ENCODE results near the gene BRAF. TPM values are rescaled to one million over a fixed set of nuclear protein-coding genes. Genes with fewer than 3 reads are reported as not detected.
"Not testable (repeated sequence)": the region's sequence is repeated elsewhere in the genome, so short reads cannot be mapped to it uniquely, and the experiment has no call there.

The BRAF gene
- total RNA-seq, 2 donors from 2014 or later: 35.7 to 42.2 TPM

GRCh38 chr7:140927351-140927750, 2.6 kb upstream of the BRAF start:
- Mint-ChIP-seq H3K9me3 (no peaks in the 10 kb centered on the region), H3K4me3 (no peak overlapping the region), H3K36me3 (no peaks in the 10 kb centered on the region), H3K4me1 (ENCODE audit: low read depth in 2 of 2) (peaks cover 5 to 6% of the 10 kb centered on the region in 2 donors), H3K27me3 (peaks cover 17 to 21% of the 10 kb centered on the region in 2 donors), H3K27ac (no peak overlapping the region)
- no peak for DNase-seq (ENCODE audit: low spot score)
- ATAC-seq: no peak

DNA sequence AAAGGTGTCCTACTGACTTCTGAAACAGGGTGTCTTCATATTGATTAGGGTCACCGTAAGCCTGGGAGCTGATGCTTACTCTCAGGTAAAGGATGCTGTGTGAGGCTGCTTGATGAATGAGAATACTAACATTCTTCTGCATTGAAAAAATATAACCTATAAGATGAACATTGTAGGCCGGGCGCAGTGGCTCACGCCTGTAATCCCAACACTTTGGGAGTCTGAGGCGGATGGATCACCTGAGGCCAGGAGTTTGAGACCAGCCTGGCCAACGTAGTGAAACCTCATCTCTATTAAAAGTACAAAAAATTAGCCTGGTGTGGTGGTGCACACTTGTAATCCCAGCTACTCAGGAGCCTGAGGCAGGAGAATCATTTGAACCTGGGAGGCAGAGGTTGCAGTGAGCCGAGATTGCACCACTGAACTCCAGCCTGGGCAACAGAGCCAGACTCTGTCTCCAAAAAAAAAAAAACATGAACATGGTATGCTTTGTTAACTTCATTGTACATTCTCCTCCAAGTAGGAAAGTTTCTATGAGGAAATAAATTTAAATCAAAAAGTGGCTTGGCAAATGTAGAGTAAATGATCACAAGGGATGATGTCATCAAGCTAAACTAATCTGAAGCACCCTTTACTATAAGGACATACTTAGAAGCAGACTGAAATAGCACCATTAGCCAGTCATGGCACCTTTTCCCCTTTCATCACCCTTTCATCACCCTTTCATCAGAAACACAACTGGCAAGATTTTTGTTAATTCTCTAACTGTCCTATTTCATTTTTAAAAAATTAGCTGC, 1.5 kb upstream of the BRAF start:
- H3K4me1 Mint-ChIP-seq (ENCODE audit: low read depth in 2 of 2): peaks cover 5 to 6% of the 10 kb centered on the region in 2 donors
- no peak overlapping the region for H3K4me3 Mint-ChIP-seq
- DNase-seq (ENCODE audit: low spot score): no peak
- ATAC-seq: no peak
- no peaks in the 10 kb centered on the region for H3K36me3 Mint-ChIP-seq
- H3K27ac Mint-ChIP-seq: peak overlapping the region in 1 of 2 donors; percentile 16
- peaks cover 14 to 20% of the 10 kb centered on the region in 2 donors for H3K27me3 Mint-ChIP-seq
- no peaks in the 10 kb centered on the region for H3K9me3 Mint-ChIP-seq

DNA sequence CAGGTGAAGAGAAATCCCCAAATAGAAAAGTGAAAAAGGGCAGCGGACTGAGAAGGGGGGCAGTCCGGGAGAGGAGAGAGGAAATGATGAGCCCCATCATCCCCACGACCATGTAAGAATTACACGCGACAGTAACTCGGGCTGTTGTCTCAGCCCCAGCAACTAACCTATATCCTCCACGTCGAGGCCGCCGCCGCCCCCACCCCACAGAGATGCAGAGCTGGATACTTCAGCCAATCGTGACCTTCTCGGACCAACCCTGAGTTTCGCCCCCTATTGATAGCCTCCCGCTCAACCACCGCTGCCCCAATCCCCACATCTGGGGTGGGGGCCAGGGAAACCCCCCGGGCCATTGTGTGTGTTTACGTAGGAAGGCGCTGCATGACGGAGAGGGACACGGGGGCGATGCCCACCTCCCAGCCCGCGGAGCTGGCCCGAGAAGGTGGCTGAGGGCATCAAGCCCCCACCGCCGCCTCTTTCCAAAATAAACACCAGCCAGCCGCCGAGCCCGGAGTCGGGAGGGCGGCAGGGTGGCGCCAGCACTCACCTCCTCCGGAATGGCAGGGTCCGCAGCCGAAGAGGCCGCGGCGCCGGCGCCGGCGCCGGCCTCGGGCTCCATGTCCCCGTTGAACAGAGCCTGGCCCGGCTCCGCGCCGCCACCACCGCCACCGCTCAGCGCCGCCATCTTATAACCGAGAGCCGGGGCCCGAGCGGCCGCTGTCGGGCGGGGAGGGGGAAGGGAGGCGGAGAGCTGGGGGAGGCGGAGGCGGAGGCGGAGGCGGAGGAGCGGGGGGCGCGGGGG, 509 bp downstream of the BRAF start:
- Mint-ChIP-seq H3K4me1 (ENCODE audit: low read depth in 2 of 2) (peaks cover 10 to 19% of the 10 kb centered on the region in 2 donors), H3K9me3 (no peaks in the 10 kb centered on the region), H3K36me3 (no peaks in the 10 kb centered on the region), H3K4me3 (peak overlapping the region; percentile 91), H3K27me3 (peaks cover under 1 to 9% of the 10 kb centered on the region in 2 donors), H3K27ac (no peak overlapping the region)
- ATAC-seq: peak; percentile 85 to 86
- DNase-seq (ENCODE audit: low spot score): peak; percentile 82

DNA sequence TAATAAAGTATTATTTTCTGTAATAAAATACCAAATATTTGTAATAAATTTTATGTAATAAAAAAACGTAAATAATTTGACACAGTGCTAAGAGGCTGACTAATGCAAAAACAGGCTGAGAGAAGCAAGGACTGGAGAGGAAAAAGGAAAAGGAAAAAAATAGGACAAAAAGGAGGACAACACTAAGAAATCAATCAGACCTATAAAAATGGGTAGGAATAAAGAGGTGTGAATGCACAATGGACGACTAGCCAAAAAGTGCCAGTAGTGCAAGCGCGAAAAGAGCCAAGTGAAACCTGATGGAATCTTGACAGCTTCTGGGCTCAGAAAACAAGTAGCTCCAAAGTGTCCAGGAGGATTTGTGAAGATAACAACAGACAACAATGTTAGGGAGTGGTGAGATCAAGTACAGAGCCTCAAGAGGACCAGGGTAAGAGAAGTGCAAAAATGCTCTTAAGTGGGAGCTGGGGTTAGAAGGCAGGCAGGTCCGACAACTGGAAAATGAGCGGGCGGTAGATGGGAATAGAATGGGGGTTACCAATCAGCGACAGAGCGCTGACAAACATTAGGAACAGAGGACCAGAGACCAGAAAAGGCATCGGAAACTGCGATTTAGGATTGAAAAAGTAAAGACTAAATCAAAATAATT, 1.2 kb downstream of the BRAF start:
- H3K9me3 Mint-ChIP-seq: no peaks in the 10 kb centered on the region
- peaks cover 10 to 19% of the 10 kb centered on the region in 2 donors for H3K4me1 Mint-ChIP-seq (ENCODE audit: low read depth in 2 of 2)
- no peak for DNase-seq (ENCODE audit: low spot score)
- H3K27ac Mint-ChIP-seq: no peak overlapping the region
- no peak overlapping the region for H3K4me3 Mint-ChIP-seq
- H3K27me3 Mint-ChIP-seq: peaks cover 0 to 7% of the 10 kb centered on the region in 2 donors
- ATAC-seq: no peak
- no peaks in the 10 kb centered on the region for H3K36me3 Mint-ChIP-seq

- H3K27me3 Mint-ChIP-seq: peaks cover 0 to under 1% of the 10 kb centered on the region in 2 donors
- no peak overlapping the region for H3K4me3 Mint-ChIP-seq
- H3K36me3 Mint-ChIP-seq: no peaks in the 10 kb centered on the region
- H3K27ac Mint-ChIP-seq: no peak overlapping the region
- H3K9me3 Mint-ChIP-seq: no peaks in the 10 kb centered on the region
- ATAC-seq (no peak), DNase-seq (ENCODE audit: low spot score) (no peak)
- peaks cover 10 to 19% of the 10 kb centered on the region in 2 donors for H3K4me1 Mint-ChIP-seq (ENCODE audit: low read depth in 2 of 2)
Measured at GRCh38 chr7:140922741-140923345, 1.9 kb downstream of the BRAF start.

DNA sequence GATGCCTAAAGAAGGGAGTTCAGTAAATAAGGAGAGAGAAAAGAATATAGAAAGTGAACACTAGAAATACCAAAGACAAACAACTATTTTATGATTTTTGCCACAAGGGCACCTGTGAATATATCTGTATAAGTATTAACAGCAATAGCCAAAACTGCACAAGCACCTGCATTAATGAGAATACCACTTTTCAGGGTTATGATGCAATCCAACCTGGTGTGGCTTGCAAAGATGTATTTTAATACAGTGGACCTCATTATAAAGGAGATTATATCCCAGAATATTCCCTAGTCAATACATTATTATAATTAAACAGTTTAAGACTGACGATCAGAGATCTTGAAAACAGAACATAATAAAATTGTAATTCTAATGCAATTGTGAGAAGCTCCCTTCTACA, 4.0 kb downstream of the BRAF start:
- Mint-ChIP-seq H3K27me3 (no peaks in the 10 kb centered on the region), H3K4me1 (ENCODE audit: low read depth in 2 of 2) (peaks cover 10 to 28% of the 10 kb centered on the region in 2 donors), H3K4me3 (no peak overlapping the region), H3K36me3 (no peaks in the 10 kb centered on the region), H3K9me3 (no peaks in the 10 kb centered on the region), H3K27ac (peak overlapping the region in 1 of 2 donors; percentile 26)
- ATAC-seq (no peak), DNase-seq (ENCODE audit: low spot score) (no peak)

GRCh38 chr7:140918236-140918635, 6.5 kb downstream of the BRAF start:
- no peak overlapping the region for H3K4me3 Mint-ChIP-seq
- no peaks in the 10 kb centered on the region for H3K9me3 Mint-ChIP-seq
- H3K36me3 Mint-ChIP-seq: no peaks in the 10 kb centered on the region
- ATAC-seq: no peak
- peaks cover 12 to 27% of the 10 kb centered on the region in 2 donors for H3K4me1 Mint-ChIP-seq (ENCODE audit: low read depth in 2 of 2)
- H3K27ac Mint-ChIP-seq: no peak overlapping the region
- H3K27me3 Mint-ChIP-seq: no peaks in the 10 kb centered on the region
- DNase-seq (ENCODE audit: low spot score): no peak

DNA sequence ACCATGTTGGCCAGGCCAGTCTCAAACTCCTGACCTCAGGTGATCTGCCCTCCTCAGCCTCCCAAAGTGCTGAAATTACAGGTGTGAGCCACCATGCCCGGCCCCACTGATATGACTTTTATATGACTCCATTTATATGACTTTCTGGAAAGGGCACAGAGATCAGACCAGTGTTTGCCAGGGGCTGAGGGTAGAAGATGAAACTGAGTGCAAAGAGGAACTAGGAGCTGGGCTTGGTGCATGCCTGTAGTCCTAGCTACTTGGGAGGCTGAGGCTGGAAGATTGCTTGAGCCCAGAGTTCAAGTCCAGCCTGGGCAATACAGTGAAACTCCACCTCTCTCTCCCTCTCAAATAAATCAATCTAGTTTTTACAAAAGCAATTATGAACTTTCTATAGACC, 7.5 kb downstream of the BRAF start:
- no peak for ATAC-seq
- DNase-seq (ENCODE audit: low spot score): no peak
- Mint-ChIP-seq H3K4me3 (no peak overlapping the region), H3K27me3 (no peaks in the 10 kb centered on the region), H3K9me3 (no peaks in the 10 kb centered on the region), H3K27ac (no peak overlapping the region), H3K36me3 (no peaks in the 10 kb centered on the region), H3K4me1 (ENCODE audit: low read depth in 2 of 2) (peaks cover 22 to 34% of the 10 kb centered on the region in 2 donors)

DNA sequence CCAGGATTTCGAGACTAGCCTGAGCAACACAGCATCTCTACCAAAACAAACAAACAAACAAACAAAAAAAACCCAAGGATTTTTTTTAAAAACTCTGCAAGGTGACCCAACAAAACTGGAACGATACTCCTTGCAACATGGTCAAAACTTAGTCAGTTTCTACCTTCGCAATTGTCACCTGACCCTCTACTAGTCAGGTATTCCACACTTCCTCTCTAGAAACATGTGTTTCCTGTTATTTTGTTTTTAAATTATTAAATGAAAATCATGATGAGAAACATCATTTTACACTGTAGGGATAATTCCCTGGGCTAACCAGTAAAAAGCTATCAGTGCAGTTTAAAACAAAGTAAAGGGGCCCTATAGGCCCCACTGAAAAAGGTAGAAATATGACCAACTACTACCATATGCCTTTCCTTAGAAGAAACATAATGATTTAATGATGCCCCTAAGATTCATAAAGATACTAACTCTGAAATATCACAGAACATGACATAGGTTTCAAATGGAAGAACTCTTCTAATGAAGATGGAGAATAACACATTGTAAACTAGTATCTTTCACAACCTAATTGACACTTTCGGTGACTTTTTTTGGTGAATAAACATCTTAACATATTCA, 8.7 kb downstream of the BRAF start:
- Mint-ChIP-seq H3K27ac (no peak overlapping the region), H3K27me3 (no peaks in the 10 kb centered on the region), H3K4me1 (ENCODE audit: low read depth in 2 of 2) (peaks cover 25 to 40% of the 10 kb centered on the region in 2 donors), H3K36me3 (no peaks in the 10 kb centered on the region), H3K4me3 (no peak overlapping the region), H3K9me3 (no peaks in the 10 kb centered on the region)
- DNase-seq (ENCODE audit: low spot score) (no peak), ATAC-seq (no peak)

- H3K4me1 Mint-ChIP-seq (ENCODE audit: low read depth in 2 of 2): peaks cover 28 to 32% of the 10 kb centered on the region in 2 donors
- no peaks in the 10 kb centered on the region for H3K36me3 Mint-ChIP-seq
- H3K4me3 Mint-ChIP-seq: no peak overlapping the region
- no peaks in the 10 kb centered on the region for H3K27me3 Mint-ChIP-seq
- H3K27ac Mint-ChIP-seq: no peak overlapping the region
- H3K9me3 Mint-ChIP-seq: no peaks in the 10 kb centered on the region
- no peak for DNase-seq (ENCODE audit: low spot score)
- ATAC-seq: no peak
Measured at GRCh38 chr7:140914083-140914482, 10.6 kb downstream of the BRAF start.

GRCh38 chr7:140913596-140913928, 11.2 kb downstream of the BRAF start:
- H3K27ac Mint-ChIP-seq; H3K4me3 Mint-ChIP-seq; H3K36me3 Mint-ChIP-seq; H3K27me3 Mint-ChIP-seq; H3K9me3 Mint-ChIP-seq; ATAC-seq; DNase-seq (ENCODE audit: low spot score): not testable (repeated sequence)
- H3K4me1 Mint-ChIP-seq (ENCODE audit: low read depth in 2 of 2): peaks cover 28 to 33% of the 10 kb centered on the region in 2 donors

DNA sequence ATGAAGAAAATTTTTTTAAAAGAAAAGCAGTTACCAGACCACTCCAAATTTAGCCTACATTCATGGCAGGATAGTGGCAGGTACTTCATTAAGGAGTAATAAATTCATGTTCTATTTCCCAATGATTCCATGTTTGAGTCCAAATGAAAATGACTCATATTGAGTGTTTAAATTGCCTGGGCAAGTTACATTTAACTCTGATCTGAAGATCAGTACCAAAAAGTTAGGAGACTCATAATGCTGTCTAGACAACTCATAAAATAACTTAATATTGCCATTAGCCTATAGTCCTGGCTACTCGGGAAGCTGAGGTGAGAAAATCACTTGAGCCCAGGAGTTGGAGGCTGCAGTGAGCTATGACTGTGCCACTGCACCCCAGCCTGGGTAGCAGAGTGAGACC, 13.0 kb downstream of the BRAF start:
- Mint-ChIP-seq H3K4me1 (ENCODE audit: low read depth in 2 of 2) (peaks cover 32 to 34% of the 10 kb centered on the region in 2 donors), H3K9me3 (no peaks in the 10 kb centered on the region), H3K4me3 (no peak overlapping the region), H3K36me3 (no peaks in the 10 kb centered on the region), H3K27ac (no peak overlapping the region), H3K27me3 (no peaks in the 10 kb centered on the region)
- ATAC-seq: no peak
- no peak for DNase-seq (ENCODE audit: low spot score)

- no peak for ATAC-seq
- no peak overlapping the region for H3K27ac Mint-ChIP-seq
- peaks cover 36 to 38% of the 10 kb centered on the region in 2 donors for H3K4me1 Mint-ChIP-seq (ENCODE audit: low read depth in 2 of 2)
- no peaks in the 10 kb centered on the region for H3K36me3 Mint-ChIP-seq
- H3K4me3 Mint-ChIP-seq: no peak overlapping the region
- H3K9me3 Mint-ChIP-seq: no peaks in the 10 kb centered on the region
- DNase-seq (ENCODE audit: low spot score): no peak
- H3K27me3 Mint-ChIP-seq: no peaks in the 10 kb centered on the region
Measured at GRCh38 chr7:140909476-140910161, 15.1 kb downstream of the BRAF start.
